IPS DF 6.9 (cell line): ENCODE results near the gene PTGIS.

Source experiments
- DNase-seq: peaks from one replicate; pipeline ENCODE4 v3.0.0-alpha.2; 2013; ENCODE audit warnings: low read depth, low spot score
- H3K27ac ChIP-seq: one replicate; pipeline ENCODE4 v1.5.1; 2013; ENCODE audit warnings: low read length, control low read depth
- H3K27me3 ChIP-seq: 2 replicates; pipeline ENCODE4 v1.6.1; 2013; ENCODE audit warnings: mild to moderate bottlenecking, low read length; ENCODE audit not compliant: control insufficient read depth, insufficient read depth
- H3K36me3 ChIP-seq: 2 replicates; pipeline ENCODE4 v1.6.1; 2013; ENCODE audit warnings: low read length; ENCODE audit not compliant: control insufficient read depth, insufficient read depth
- H3K4me1 ChIP-seq: 2 replicates; pipeline ENCODE4 v1.6.1; 2013; ENCODE audit warnings: low read length; ENCODE audit not compliant: control insufficient read depth, insufficient read depth
- H3K4me3 ChIP-seq: 2 replicates; pipeline ENCODE4 v1.5.1; 2013; ENCODE audit warnings: mild to moderate bottlenecking, low read length
- H3K9me3 ChIP-seq: 2 replicates; pipeline ENCODE4 v1.6.1; 2013; ENCODE audit warnings: low read length, inconsistent platforms; ENCODE audit not compliant: control insufficient read depth, insufficient read depth
- WGBS: extraction: QIAGEN DNeasy Blood & Tissue Kit; methylation state at CpG from one replicate; pipeline ENCODE4 v1.1.7; 2013; ENCODE audit warnings: mixed read lengths, missing lambda C conversion rate; ENCODE audit not compliant: insufficient read length, insufficient coverage; 5-methylcytosine and 5-hydroxymethylcytosine counted together

Gene PTGIS

DNA sequence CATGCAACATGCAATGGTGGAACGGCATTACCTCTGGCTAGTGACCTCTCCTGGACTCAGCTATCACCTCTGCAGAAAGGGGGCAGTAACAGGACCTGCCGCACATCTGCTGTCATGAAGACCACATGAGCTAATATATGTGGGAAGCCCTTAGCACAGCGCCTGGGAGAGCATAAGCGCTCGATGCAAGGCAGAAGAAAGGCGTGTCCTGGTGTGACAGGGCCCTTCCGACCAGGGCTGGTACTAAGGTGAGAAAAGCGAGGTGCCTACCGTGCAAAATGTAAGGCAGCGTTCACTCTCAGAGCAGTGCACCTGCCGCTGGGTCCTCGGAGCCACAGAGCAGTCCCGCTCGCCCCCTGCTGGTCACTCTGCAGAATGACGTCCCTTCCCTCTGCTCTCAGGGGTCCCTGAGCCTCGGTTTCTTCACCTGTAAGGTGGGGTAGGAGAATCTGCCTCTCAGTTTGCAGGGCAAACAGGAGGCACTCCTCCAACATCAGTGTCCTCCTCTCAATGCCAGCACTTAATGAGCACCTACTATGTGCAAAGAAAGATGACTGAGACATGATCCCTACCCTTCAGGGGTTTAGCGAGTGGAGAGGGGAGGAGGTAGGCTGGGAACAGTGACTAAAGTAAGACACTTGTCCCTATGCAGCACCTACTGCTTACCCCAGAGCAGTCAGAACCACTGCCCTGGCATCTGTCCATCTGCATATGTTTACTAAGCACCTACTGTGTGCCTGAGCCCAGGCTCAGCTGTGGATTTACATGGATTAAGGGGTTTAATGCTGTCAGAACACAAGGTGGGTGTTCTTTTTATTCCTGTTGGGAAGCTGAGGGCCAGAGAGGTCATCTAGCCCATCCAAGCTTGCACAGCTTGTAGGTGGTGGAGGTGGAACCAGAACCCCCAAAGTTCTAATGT is 41.1 kb upstream of the PTGIS start:
- Histone ChIP-seq H3K9me3 (no peaks in the 10 kb centered on the region), H3K36me3 (no peaks in the 10 kb centered on the region), H3K27me3 (no peaks in the 10 kb centered on the region), H3K27ac (no peak overlapping the region), H3K4me3 (no peak overlapping the region), H3K4me1 (no peaks in the 10 kb centered on the region; the same call in 1 of the 2 replicates)
- no CpG with 5 or more reads among the region's 17 CpGs for WGBS
- DNase-seq, result peak; percentile 57

DNA sequence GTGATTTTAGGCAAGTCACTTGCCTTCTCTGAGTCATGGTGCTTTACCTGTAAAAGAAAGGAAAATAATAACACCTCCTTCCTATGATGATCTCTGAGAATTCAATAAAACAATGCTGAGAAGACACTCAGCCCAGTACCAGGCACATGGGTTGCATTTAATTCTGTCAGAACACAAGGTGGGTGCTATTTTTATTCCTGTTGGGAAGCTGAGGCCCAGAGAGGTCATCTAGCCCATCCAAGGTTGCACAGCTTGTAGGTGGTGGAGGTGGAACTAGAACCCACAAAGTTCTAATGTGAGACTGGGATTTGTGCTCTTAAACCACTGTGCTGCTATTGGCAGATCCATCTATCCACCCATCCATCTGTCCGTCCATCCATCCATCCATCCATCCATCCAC is 39.6 kb upstream of the PTGIS start:
- DNase-seq, result no peak
- no peaks in the 10 kb centered on the region for H3K27me3 ChIP-seq
- no peaks in the 10 kb centered on the region for H3K9me3 ChIP-seq
- no peak overlapping the region for H3K27ac ChIP-seq
- H3K4me1 ChIP-seq, result no peaks in the 10 kb centered on the region; the same call in 1 of the 2 replicates
- no peak overlapping the region for H3K4me3 ChIP-seq
- H3K36me3 ChIP-seq, result no peaks in the 10 kb centered on the region
- WGBS, result no CpG with 5 or more reads among the region's 1 CpG

DNA sequence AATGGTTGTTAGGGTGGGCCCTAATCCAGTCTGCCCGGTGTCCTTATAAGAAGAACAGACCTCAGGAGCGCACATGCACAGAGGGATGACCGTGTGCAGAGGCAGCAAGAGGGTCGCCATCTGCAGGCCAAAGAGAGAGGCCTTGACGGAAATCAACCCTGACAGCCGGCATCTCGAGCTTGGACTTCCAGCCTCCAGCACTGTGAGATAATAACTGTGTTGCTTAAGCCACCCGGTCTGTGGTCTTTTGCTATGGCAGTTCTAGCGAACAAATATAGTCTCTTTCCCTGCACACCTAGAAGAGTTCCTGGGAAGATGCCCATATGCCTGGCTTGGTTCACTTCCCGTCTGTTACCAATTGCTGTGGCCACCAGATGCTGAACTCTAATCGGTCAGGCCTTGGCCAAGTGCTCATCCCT is 35.3 kb upstream of the PTGIS start:
- no CpG with 5 or more reads among the region's 11 CpGs for WGBS
- H3K36me3 ChIP-seq, result no peaks in the 10 kb centered on the region
- no peak overlapping the region for H3K4me3 ChIP-seq
- no peaks in the 10 kb centered on the region for H3K27me3 ChIP-seq
- H3K27ac ChIP-seq, result no peak overlapping the region
- no peaks in the 10 kb centered on the region for H3K9me3 ChIP-seq
- no peaks in the 10 kb centered on the region for H3K4me1 ChIP-seq
- DNase-seq, result no peak

DNA sequence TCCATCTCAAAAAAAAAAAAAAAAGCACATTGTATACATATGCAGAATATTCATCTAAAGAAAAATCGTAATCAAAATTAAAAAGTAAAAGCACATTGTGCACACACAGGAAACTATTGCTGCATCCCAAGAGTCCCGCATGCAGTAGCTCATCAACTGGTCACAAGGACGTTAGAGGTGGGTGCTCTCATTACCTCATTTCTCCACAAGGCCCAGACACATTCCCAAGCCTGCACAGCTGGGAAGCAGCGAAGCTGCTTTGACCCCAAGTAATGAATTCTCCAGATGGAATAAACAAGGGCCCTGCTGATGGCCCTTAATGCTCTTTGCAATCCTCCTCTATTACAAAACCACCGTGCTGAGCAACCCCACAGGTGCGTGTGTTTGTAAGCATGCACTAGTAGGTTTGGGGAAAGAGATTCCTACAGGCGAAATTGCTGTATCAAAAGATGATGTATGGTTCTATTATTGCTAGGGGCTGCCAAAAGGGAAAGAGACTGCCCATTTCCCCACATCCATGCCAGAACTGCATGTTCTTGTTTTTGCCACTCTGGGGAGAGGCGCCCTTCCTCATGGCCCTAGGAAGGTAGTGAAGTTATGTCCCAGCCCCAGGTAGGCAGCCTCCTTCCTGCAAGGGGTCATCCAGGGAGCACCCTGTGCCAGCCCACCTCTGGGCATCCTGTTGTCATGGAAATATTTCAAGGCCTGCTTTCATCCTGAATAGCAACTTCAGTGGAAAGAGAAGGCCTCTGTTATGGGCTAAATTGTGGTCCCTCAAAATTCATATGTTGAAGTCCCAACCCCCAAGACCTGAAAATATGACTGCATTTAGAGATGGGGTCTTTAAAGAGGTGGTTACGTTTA is 34.6 kb upstream of the PTGIS start:
- Histone ChIP-seq H3K9me3 (no peaks in the 10 kb centered on the region), H3K4me3 (no peak overlapping the region), H3K4me1 (no peaks in the 10 kb centered on the region), H3K27ac (no peak overlapping the region), H3K27me3 (no peaks in the 10 kb centered on the region), H3K36me3 (no peaks in the 10 kb centered on the region)
- no CpG with 5 or more reads among the region's 9 CpGs for WGBS
- no peak for DNase-seq

DNA sequence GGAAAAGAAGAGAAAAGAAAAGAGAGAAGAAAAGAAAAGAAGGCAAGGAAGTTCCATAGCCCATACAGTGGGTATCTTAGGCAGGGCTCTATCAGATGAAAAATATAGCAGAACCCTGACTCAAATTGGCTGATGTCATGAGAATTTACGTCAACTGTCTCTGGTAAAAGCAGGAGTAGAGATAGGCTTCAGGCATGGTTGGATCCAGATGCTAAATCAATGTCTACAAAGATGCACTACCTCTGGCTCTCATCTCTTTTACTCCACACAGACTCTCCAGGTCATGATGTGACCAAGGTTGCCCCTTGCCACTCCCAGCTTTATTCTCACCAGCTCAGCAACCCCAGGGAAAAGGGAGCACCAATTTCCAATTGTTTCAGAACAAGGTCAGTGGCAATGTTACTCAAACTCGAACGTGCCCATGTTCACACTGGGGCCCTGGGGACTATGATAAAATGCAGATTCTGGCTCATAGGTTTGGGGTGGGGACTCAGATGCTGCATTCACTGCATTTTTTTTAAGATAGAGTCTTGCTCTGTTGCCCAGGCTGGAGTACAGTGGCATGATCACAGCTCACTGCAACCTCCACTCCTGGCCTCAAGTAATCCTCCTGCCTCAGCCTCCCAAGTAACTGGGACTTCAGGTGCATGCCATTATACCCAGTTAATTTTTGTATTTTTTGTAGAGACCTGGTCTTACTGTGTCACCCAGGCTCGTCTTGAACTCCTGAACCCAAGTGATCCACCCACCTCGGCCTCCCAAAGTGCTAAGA is 33.4 kb upstream of the PTGIS start:
- Histone ChIP-seq H3K27me3 (no peaks in the 10 kb centered on the region), H3K9me3 (no peaks in the 10 kb centered on the region), H3K4me3 (no peak overlapping the region), H3K4me1 (no peaks in the 10 kb centered on the region), H3K27ac (no peak overlapping the region), H3K36me3 (no peaks in the 10 kb centered on the region)
- DNase-seq, result no peak
- no CpG with 5 or more reads among the region's 5 CpGs for WGBS

DNA sequence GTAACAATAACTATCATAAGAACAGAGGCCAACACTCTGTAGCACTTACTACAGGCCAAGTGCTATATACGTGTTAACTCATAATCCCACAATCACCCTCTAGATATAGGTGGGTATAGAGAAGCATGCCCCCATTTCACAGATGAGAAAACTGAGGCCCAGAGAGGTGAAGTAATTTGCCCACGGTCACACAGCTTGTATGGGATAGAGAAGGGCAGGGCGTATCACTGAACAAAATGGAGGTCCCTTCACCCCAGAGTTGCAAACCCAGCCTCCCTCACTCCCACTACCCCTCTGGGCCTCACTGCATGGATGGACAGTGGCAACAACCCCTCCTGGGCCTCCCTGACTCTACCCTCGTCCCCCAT is 31.8 kb upstream of the PTGIS start:
- no peaks in the 10 kb centered on the region for H3K9me3 ChIP-seq
- no peak for DNase-seq
- H3K27ac ChIP-seq, result no peak overlapping the region
- no peaks in the 10 kb centered on the region for H3K4me1 ChIP-seq
- H3K36me3 ChIP-seq, result no peaks in the 10 kb centered on the region
- WGBS, result no CpG with 5 or more reads among the region's 4 CpGs
- H3K27me3 ChIP-seq, result no peaks in the 10 kb centered on the region
- no peak overlapping the region for H3K4me3 ChIP-seq

DNA sequence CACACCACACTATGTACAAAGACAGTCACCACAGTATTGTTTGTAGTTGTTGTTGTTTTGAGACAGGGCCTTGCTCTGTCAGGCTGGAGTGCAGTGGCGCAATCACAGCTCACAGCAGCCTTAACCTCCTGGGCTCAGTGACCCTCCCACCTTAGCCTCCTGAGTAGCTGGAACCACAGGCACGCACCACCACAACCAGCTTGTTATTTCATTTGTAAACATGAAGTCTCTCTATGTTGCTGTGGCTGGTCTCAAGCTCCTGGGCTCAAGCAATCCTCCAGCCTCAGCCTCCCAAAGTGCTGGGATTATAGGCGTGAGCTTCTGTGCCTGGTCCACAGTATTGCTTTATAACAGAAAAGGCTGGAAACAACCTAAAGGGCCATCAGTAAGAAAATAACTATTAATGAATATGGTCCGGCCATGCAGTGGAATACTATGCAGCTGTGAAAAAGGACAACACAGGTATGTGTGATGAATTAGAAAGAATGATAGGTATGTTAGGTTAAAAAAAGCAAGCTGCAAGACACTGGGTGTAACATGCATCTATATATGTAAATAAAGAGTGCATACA is 30.0 kb upstream of the PTGIS start:
- H3K4me1 ChIP-seq, result no peaks in the 10 kb centered on the region
- H3K9me3 ChIP-seq, result no peaks in the 10 kb centered on the region
- DNase-seq, result no peak
- no peaks in the 10 kb centered on the region for H3K27me3 ChIP-seq
- H3K4me3 ChIP-seq, result no peak overlapping the region
- H3K36me3 ChIP-seq, result no peaks in the 10 kb centered on the region
- no peak overlapping the region for H3K27ac ChIP-seq
- no CpG with 5 or more reads among the region's 4 CpGs for WGBS

DNA sequence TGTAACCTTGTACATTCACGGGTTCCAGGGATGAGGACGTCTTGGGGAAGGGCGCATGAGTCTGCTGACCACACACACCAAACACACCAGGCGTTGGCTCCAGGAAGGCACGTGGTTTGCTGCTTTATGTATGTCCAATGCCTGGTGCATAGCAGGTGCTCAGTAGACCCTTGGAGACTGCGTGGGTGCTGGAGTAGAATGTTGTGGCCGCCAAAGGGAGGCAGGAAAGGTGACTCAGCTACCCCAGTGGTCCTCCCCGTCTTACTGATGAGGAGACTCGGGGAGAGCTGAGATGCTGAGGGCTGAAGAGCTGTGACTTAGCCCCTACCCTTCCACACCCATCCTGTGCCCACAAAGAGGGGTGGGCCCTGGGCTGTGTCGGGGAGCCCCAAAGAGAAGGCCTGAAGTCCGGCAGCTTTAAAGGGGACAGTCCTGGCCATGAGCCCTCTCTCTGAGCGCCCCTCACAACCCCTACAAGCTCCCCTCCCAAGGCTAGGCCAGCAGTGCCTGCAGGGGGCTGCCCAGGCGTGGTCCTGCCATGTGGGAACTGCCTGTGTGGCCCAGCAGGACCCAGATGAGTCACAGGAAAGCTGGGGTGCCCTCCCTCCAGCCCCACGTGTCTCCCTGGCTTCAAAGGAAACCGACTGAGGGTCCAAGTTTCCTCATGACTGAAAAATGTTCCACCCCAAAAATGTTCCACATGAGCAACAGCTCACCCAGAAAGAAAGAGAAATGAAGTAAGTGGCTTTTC is 28.0 kb upstream of the PTGIS start:
- H3K4me3 ChIP-seq, result no peak overlapping the region
- no peaks in the 10 kb centered on the region for H3K4me1 ChIP-seq
- H3K27me3 ChIP-seq, result no peaks in the 10 kb centered on the region
- DNase-seq, result no peak
- H3K27ac ChIP-seq, result no peak overlapping the region
- no peaks in the 10 kb centered on the region for H3K9me3 ChIP-seq
- no peaks in the 10 kb centered on the region for H3K36me3 ChIP-seq
- no CpG with 5 or more reads among the region's 15 CpGs for WGBS

DNA sequence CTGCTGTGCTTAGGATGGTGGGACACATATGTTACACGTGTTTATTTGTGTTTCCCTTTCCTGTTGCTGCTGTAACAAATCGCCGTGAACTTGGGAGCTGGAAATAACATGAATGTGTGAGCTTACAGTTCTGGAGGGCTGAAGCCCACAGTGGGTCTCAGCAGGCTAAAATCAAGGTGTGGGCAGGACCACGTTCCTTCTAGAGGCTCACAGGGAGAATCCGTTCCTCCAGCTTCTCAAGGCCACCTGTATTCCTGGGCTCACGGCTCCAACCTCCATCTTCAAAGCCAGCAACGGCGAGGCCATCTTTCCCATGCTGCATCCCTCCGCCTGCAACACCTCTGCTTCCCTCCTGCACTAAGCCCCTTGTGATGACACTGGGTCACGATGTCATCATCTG is 27.4 kb upstream of the PTGIS start:
- no peaks in the 10 kb centered on the region for H3K9me3 ChIP-seq
- H3K36me3 ChIP-seq, result no peaks in the 10 kb centered on the region
- no peaks in the 10 kb centered on the region for H3K4me1 ChIP-seq
- H3K27me3 ChIP-seq, result no peaks in the 10 kb centered on the region
- no peak overlapping the region for H3K27ac ChIP-seq
- H3K4me3 ChIP-seq, result no peak overlapping the region
- DNase-seq, result no peak
- WGBS, result no CpG with 5 or more reads among the region's 10 CpGs
